Activated CD4-positive, alpha-beta T cell treated with anti-CD3 and anti-CD28 coated beads, Interleukin-2, amount 50 U/mL, for 24 hours (primary cell): ENCODE results near the gene NCBP2L.

Source experiments
- DNase-seq, 2 donors: peaks; one replicate each; pipeline ENCODE4 v3.0.0-alpha.2; 2020; ENCODE audit warnings: low read depth in 1 of 2, low spot score in 1 of 2

The NCBP2L gene

DNA sequence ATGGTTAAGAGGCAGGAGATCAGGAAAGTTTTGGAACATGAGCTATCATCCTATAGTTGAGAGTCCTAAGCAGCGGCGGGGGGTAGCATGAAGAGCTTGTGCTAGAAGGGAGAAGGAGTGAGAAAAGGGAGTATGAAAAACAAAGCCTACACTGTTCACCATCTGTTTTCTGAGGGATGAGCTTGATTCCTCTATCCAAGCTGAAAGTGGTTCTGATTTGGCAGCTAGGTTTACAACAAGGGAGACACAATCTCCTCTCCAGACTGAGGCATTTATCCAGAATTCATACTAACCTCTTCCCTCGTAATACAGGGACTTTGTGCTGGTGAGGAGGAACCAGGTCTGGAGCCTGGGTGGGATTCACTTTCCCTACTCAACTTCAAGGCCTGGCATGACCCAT, 25.5 kb upstream of the NCBP2L start:
- DNase-seq, result no peak

DNA sequence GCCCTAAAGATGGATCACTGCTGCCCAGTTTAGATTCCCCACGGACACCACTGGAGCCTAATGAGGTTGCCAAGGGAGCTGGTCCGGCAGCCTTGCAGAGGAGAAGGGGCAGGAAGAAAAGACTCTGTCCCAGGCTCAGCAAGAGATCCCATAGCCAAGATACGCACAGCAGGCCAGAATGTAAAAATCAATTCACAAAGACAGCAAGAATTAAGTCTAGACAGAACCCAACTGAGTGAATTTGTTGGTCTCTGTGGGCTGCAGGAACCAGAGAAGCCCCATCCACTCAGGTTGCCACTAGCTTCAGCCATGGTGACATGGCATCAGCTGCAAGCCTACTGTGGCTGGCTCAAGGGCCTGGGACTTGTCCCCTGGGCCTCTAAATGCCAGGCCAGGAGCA, 24.8 kb upstream of the NCBP2L start:
- no peak for DNase-seq

DNA sequence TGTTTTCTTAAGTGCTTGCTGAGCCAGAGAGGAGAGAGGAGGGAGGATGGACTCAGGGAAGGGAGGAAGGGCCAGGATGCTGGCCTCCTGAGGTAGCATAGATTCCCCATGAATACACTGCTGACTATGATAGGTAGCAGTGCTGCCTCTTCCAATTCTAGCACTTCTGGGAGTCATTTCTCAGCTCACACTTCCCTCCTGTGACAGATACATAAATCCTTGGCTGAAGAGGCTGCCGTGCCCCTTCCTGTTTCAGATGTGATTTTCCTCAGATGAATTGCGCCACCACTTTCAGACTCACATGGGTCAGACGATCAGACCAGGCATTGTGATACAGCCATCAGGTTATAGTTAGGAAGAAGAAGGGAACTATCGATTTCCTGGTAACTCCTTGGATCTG, 24.3 kb upstream of the NCBP2L start:
- DNase-seq, result no peak

DNA sequence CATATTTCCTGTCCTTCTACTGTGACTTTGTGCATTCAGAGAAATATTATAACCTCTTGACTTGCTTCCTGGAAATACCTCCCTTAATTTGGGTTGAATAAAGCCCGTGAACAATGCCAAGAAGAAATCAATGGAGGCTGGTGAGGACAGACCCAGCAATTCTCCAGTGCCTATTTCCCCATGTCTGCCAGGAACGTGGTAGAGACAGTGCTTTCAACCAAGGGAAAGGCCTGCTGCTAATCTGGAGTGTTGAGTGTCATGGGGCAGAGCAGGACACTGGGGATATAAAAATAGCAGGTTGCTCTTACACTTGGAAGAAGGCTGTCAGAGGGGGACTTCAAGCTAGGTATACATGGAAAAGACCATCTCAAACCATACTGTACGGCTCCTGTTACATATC, 21.8 kb upstream of the NCBP2L start:
- DNase-seq, result no peak

DNA sequence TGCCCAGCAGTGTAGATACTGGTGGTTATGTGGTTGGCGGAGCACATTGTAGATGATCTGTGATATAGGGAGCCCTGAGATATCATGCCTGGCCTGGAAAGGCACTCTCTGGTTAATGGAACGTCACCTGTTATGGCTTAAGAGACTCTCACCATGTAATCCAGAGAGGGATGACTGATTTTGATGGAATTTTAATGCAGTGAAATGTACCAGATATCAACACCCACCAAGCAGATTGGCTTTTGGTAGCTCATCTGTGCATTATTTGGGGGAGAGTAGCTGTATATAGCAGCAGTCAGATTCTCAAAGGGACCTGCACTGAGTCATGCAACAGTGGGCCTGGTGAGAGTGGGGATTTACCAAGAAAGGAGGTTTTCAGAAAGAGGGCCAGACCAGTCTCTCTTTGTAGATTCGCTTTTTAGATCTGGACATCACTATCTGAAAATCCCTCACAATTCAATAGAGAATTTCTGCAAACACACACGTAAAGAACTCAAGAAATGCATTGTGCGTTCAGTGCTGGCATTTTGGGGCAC, 19.2 kb upstream of the NCBP2L start:
- DNase-seq, result no peak

DNA sequence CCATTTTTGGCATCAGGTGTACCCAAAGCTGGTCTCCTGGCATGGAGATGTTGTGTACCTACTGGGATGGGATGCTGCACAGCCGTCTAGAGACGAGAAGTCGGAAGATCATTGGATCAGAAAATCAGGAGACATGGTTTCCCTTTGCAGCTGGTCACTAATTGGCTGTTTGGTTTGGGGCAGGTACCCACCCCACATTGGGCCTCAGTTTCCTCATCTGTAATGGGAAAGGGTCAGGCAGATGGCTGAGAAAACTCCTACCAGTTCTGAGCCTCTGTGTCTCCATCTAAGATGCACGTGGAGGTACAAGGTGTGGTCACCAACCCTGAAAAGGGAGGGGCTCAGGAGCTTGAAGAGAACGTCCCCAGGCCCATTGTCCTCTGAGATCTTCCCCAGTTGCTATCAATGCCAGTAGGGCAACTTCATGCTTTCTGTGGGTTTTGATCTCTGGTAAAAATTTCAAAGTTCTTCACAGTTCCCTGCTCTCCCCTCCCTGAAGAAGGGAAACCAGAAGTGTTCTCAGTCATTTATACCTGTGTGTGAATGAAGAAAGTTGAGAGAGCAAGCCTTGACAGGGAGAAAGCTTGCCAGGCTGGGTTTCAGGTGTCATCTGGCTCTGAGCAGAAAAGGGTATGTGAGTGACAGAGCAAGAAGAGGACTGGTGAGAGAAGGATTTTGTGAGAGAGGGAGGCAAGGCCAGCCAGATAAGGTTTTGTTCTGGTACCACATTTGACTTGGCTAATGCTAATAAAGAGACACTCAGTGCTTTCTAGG, 17.0 kb upstream of the NCBP2L start:
- no peak for DNase-seq

DNA sequence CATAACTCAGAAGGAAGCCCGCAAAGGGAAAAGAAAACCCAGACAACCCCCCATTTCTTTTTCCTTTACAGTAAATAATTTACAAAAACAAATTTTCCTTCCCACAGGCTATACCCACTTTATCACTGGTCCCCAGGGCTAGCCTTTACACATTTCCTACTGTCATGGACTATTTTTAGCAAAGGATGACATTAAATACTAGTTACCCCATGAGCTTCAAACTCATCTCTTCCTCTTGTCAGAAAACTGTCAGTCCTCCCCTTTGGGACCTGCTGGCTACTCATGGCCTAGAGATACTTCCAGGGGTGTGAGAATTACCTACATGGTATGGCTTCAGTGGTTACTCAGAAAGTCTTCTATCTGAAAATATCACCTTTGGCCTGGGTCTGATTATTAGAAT, 13.9 kb upstream of the NCBP2L start:
- no peak for DNase-seq

DNA sequence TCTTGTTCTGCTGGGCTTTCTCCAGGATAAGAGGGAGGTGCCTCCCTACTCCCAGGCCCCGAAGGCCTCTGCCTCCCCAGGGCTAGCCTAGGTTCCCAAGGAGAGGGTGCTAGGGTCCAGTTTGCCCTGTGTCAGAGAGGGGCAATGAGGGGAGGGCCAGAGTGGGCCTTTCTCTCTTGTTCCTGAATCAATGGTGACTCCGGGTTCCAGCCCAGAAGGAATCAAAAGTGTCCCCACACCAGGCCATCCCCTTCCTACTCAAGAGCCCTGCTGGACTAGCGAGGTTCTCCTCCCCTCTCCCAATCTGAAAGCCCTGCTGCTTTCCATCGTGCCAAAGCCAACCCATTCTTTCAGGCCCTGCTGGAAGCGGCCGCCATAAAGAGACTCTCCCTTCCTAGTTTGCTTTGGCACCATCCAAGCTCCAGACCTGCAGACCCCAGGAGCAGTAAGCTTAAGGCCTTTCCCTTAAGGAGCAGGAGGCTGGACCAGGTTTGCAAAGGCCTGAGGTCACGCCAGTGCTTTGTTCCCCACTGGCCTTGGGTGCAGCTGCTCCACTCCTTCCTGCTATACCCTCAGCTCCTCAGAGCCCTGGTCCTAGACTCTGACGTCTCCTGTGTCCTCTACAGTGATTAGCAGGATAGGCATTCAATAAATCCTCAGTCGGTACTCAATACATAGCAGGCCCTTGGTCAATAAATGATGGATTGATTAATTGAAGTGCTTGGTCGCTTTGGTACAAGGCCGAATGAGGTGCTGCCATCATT, 12.5 kb upstream of the NCBP2L start:
- DNase-seq, result no peak

DNA sequence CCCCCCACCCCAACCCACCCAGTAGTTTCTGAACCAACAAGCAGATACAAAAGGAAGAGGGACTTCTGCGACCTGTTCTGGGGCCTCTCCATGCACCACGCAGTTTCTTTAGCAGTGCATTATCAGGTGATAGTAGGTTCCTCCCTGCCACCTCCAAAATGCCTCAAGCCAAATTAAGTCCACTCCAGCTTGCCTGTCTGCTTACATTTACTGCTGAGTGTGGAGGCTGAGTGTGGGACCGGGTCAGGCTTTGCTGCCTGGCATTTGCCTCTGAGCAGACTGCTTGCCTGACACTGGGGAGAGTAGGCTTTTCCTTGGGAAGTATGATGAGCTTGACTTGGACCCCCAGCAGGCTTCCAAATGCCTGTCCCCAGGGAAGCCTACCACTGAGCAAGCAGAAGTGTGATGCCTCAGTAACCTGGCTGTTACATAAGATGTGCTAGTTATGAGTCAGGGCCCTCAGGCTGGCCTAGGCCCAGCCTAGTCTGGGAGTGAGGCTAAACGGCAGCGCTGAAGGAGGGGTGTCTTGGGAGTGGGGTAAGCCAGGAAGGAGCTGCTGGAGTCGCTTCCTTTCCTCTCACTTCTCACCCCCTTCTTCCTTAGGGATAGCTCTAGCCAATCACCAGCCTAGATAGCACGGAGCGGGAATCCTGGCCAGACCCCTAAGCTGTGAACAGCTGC, 10.9 kb upstream of the NCBP2L start:
- DNase-seq, result no peak

DNA sequence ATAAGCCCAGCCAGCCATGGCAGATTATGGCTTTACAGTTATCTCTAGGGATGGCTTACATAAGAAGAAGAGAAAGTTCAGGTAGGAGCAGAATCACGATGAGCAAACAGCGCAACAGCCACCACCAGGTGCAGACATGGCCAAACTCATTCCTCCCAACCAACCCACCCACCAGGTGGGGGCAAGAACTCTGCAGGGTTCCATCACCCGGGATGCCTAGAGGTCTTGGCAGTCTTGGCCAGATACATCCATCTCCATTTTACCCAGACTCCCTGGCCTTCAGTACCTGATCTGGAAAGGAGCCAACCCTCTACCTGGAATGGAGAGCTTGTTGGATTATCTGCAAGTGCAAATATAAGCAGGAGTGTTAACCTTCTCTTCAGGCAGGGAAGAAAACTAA, 9.5 kb upstream of the NCBP2L start:
- DNase-seq, result no peak

DNA sequence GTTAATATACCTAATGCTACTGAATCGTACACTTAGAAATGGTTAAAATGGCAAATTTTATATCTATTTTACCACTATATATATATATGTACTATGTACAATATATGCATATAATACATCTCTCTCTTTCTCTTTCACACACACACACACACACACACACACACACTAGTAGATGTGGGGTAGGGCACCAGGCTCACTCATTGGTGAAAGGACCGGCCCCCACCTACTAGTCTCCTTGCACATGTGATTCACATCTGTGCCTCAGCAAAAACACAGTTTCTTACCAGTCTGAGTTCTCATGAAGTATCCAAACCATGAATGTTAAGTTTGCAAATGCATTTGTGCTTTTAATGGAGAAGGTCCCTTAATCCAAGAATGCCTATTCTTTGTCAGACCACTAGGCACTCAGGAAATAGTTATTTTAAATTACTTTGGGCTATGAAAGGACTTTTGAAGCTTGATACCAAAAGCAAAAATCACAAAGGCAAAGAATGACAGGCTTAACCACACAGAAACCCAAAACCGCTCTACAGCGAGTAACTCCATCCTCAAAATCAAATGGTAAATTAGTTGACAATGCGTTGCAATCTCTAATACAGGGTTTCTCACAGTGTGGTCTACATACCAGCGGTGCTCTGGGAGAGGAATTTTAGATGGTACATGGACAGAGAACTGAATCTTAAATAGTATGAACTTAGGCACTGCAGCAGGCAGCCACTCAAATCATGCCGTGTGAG, 7.8 kb upstream of the NCBP2L start:
- DNase-seq, result no peak

DNA sequence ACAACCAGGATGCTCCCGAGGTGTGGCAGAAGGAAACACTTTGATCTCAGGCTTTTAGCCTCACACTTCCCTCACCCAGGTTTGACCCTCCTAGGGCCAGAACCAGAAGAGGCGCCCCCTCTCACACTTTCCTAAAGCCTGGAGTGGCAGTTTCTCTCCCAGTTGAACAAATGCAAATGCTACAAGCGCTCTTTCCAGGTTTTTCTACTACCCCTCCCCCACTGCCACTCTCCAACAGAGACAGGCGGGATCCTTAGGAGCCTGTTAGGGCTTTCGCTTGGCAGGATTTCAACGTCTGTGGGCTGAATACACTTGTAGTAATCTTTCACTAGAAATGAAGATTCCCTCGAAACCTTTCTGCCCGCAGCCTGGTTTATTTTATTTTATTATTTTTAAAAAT, 4.3 kb upstream of the NCBP2L start:
- no peak for DNase-seq

DNA sequence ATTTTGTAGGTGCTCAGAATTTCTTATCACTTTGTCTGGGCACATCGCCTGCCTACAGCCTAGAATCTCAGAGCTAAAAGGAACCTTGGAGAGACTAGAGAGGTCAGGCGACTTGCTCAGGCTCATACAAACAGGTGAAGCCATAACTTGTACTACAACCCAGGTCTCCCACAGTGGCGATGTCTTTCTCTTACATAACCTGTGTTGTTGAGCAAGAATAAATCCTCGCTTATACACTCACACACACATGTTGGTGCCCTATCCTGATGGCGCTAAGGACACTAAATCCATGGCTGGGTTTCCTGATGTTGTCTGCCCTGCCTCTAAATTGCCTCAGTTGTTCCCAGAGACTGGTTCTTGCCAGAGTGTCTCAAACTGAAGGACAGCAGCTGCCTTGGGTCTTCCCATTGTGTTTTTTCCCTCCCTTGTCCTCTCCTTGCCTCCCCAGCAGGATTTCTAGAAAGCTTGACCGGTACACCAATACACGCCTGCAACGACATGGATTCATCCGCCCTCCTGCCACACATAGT, 3.6 kb upstream of the NCBP2L start:
- no peak for DNase-seq

DNA sequence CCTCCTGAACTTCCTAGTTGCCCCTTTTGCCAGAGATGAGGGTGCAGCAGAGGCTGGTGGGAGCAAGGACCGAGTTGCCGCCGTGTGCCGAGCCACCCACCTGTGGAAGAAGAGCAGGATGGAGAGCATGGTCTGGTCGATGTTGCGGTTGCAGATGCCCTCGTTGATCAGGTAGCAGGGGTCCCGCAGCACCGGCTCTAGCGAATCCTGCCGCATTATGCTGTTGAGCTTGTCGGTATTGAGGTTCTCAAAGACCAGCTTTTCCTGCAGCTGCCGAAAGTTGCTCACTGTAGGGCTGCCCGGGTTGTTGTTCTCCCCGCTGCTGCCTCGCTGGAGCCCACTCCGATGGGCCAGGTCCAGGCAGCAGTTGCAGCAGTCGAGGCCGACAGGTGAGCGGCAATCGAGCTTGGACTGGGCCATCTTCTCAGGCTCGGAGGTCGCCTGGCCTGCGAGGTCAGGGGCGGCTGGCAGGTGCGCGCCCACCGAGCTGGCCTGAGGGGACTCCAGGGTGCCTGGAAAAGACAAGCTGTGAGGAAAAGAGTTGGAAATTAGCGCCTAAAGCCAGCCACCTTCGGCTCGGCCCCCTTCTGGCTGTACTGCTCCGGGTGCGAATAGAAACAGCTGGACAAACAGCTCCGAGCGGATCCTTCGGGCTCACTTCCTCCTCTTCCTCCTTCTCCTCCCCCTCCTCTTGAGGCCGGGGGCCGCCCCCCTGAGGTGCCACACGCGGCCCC, 2.4 kb upstream of the NCBP2L start:
- no peak for DNase-seq

DNA sequence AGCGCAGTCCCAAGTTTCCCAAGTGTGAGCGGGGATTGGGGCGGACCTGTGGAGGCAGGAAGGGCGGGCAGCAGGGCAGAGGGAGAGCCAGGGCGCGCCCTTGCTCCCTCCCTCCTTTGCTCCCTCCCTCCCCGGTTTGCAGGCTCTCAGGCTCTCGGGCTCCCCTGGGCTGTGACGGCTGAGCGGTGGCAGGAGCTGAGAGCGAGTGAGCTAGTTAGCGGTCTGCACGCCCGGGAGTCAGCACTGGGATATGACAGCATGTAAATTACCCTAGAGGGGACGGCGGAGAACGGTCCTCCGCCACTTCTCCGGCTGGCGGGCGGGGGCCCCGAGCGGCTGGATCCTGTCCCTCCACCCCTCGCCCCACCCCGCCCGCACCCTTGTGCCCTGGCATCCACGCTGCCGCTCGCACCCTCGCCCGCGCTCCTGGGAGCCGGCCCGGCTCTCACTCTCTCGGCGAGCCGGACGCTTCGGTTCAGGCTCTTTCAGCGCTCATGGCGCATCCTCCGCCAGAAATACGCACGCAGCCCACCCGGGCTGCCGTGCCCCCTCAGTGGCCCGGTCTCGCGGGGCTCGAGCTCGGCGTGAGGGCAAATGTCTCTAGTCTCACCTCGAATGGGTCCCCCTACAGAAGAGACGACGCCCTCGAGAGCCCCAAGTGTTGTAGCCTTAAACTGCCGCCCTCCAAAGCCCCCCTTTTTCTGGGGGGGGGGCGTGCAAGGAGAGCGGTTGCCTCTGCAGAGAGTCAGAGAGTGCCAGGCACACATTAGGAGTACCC, 1.6 kb upstream of the NCBP2L start, which contains the start of gene TSC22D3:
Gene TSC22D3 (minus strand): TSS at position 54 of the 778 bp plus-strand sequence. CDS start 368 bp downstream, outside the sequence.
- DNase-seq, result peak; percentile 12 to 36

DNA sequence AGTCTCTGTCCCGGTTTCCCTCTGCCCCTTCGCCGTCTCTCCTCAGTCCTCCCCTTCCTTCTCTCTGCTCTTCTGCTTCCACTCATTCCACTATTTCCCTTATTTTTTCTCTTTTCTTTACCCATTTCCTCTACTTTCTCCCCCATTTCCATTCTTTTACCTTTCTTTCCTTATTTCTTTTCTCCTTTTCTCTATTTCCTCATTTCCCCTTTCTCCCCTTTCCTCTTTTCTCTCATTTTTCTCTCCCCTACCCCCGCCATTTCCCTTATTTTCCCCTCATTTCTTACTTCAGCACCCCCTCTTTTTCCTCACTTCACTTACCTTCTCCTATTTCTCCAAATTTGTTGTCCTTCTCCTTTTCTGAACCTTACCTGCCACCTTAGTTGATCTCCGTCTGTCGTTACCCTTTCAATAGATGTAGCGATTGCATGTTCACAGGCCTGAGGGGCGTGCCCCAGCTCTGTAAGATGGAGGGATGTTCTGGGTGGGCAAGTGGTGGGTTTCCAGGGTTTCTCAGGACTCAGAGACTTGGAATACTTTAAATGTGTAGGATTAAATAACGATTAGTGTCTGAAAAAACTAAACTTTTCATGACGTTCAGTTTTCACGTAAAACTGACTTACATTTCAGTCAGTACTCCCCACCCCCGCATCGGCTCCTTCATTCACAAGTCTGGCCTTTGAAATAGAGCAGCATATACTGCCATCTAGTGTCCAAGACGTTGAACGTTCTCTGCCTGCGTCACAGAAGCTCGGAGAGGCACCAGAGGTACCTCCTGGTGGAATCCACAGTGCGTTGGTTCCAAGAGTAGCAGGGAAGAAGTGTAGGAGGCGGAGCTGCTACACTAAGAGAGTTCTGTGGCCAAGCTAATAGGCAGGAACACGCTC, 641 bp upstream of the NCBP2L start:
- DNase-seq, result peak; percentile 39 to 77

DNA sequence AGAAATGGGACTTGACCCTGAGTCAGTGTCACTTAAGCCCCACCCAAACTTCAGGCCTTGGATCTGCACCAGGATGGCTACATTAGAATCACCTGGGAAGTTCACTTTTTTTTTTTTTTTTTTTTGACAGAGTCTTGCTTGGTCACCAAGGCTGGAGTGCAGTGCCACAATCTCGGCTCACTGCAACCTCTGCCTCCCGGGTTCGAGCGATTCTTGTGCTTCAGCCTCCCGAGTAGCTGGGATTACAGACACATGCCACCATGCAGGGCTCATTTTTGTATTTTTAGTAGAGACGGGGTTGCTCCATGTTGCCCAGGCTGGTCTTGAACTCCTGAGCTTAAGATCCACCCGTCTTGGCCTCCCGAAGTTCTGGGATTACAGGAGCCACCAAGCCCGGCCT, 3.0 kb downstream of the NCBP2L start:
- DNase-seq, result no peak

DNA sequence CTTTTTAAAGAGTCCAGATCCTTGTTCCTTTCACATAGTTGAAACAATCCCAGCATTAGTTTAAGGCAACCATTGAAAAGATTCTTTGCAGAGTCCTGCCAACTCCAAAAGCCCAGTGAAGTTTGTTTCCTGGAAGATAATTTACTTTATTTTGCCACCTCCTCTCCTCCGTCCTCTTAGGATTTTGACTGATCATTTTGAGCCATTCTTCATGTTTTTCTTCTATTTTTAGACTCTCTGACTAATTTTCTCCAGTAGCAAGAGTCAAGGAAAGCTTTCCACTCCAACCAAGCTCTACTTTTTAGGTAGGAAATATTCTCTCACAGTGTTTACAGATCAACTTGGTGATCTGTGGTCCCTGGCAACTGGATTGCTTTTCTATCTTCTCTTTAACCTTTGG, 10.3 kb downstream of the NCBP2L start:
- no peak for DNase-seq
